HG03342 (cell line): ENCODE measurements around the gene ENO1.

ENCODE experiments used
- ATAC-seq: cut with Tn5 transposase; IDR thresholded peaks from one replicate; pipeline ENCODE4 v1.9.1; 2021; ENCODE audit warnings: mild to moderate bottlenecking, moderate library complexity; ENCODE audit not compliant: unreplicated experiment

The ENO1 gene

DNA sequence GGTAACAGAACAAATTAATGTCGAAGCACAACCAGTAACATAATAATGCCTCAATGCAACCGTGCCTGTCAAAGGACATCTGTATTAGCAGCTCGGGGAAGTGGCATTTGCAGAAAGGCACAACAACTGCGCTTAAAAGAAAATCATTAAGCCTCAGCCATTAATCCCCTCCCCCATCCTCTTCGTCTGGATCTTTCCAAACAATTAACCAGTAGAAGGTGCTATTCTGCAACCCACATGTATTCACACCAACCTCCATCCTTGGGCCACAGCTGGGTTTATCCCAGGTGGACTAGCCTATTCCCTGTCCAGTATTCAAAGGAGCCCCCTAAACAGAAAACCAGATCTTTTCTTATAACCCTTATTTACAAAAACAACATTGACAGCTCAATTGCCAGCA is 63.6 kb downstream of the ENO1 start:
- no peak for ATAC-seq

DNA sequence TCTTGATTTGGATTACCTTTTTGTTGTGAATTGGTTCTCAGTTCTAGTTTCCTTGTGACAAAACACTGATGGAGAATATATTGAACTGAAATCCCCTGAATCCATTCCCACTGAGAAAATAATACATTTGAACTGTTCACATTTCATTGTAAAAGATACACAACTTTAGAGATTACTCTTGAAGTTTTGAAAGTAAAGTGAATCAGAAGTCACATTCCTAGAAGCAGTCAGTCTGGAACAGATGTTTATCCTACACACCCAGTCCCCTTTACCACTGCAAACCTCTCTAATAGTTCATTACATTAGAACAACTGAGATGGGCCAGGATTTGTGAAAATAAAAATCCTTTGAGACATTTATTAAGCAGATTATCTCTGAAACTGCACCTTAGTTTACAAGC is 64.5 kb downstream of the ENO1 start:
- ATAC-seq: no peak

DNA sequence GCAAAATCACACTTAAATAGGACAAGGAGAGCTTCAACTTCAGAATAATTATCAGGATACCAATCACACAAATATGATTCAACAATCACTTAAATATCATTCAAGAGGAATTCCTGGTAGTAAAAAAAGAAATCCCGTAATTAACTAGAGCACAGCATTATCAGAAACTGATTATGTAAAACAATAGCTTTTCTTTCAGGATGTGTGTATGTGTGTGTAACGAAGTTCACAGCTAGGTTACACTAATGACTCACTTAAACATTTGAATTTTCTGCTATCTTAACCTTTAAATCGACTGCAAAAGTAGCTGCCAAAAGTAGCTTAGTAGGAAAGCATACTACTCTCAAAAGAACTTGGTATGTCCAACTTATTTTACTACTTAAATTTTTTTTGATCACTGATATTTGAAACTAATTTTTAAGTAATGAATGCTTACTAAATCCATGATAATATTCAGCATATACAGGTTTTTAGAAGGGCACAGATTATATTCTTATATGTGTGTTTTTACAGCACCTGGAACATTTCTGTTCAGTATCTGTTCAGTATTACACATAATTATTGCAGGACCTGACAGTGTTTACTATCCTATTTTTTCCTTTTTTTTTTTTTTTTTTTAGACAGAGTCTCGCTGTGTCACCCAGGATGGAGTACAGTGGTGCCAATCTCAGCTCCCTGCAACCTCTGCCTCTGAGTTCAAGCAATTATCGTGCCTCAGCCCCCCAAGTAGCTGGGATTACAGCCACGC is 65.3 kb downstream of the ENO1 start:
- ATAC-seq: no peak

DNA sequence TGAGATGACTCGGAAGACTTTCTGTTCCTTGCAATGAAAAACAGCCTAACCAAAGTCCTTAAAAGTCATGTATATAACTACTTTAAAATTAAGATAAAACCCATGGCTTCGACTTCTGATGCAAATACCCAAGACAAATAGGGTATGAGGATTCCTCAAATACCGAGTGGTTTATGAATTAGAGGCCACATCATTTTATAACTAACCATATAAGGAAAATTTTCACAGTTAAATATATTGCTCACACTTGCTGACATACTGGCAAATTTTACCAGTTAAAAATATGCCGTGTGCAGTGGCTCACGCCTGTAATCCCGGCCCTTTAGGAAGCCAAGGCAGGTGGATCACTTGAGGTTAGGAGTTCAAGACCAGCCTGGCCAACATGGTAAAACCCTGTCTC is 66.4 kb downstream of the ENO1 start:
- ATAC-seq: no peak
